ENCODE measurements around the gene DFFB. TPM values are rescaled to one million over a fixed set of nuclear protein-coding genes. Genes with fewer than 3 reads are reported as not detected.

DFFB gene
- total RNA-seq, 2 experiments from 2014 or later, result 8.8 to 10.2 TPM

DNA sequence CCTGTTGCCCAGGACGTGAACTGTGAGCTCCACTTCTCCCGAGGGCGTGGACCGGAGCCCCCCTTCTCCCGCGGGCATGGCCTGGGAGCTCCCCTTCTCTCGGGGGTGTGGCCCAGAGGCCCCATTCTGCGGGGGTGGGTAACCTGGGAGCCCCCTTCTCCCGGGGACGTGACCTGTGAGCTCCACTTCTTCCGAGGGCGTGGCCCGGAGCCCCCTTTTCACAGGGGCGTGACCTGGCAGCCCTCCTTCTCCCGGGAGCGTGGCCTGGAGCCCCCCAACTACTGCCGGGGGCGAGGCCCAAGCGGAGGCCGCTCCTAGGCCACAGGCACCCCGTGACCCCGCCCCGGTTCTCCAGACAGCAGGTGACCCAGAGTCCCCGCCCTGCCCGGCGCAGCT lies 42.5 kb downstream of the DFFB start:
- peak; percentile 47 for DNase-seq
- CTCF ChIA-PET, result interaction anchor here (0.8 to 7.1 kb wide), 3 partner anchors 16 to 42 kb away, joined by 3 to 37 read pairs (median 4); partner anchors contain the start of genes CEP104 and DFFB
- peaks cover 63% of the 10 kb centered on the region for H3K4me1 Mint-ChIP-seq (ENCODE audit: low read depth)
- H3K9me3 Mint-ChIP-seq (ENCODE audit: insufficient read depth), result no peaks in the 10 kb centered on the region
- H3K27me3 Mint-ChIP-seq (ENCODE audit: low read depth), result no peaks in the 10 kb centered on the region
- H3K36me3 Mint-ChIP-seq (ENCODE audit: low read depth), result peaks cover 27% of the 10 kb centered on the region
- peak overlapping the region; percentile 99 for H3K27ac Mint-ChIP-seq
- POLR2A ChIA-PET, result interaction anchor here (0.7 to 2.4 kb wide), 3 partner anchors 9 to 62 kb away, joined by 4 to 12 read pairs (median 6); partner anchors contain the start of genes CEP104 and DFFB
- ATAC-seq, result no peak
- H3K4me3 Mint-ChIP-seq, result peak overlapping the region; percentile 96

- peaks cover 24% of the 10 kb centered on the region for H3K36me3 Mint-ChIP-seq (ENCODE audit: low read depth)
- peaks cover 66% of the 10 kb centered on the region for H3K4me1 Mint-ChIP-seq (ENCODE audit: low read depth)
- POLR2A ChIA-PET, result interaction anchor here (0.7 to 2.4 kb wide), 3 partner anchors 10 to 62 kb away, joined by 4 to 12 read pairs (median 6); partner anchors contain the start of genes CEP104 and DFFB
Measured at GRCh38 chr1:3900150-3900968, 43.1 kb downstream of the DFFB start, which contains the start of gene C1orf174. C1orf174 (minus strand) TSS chr1:3900272; CDS start chr1:3900186, 86 bp downstream.

GRCh38 chr1:3900969-3901529 lies 43.8 kb downstream of the DFFB start:
- peaks cover 68% of the 10 kb centered on the region for H3K4me1 Mint-ChIP-seq (ENCODE audit: low read depth)
- ATAC-seq (peak; percentile 32), DNase-seq (peak; percentile 90)
- peak overlapping the region; percentile 99 for H3K27ac Mint-ChIP-seq
- H3K9me3 Mint-ChIP-seq (ENCODE audit: insufficient read depth), result no peaks in the 10 kb centered on the region
- H3K4me3 Mint-ChIP-seq, result peak overlapping the region; percentile 96
- POLR2A ChIA-PET, result interaction anchor here (1.8 to 2.4 kb wide), 2 partner anchors 10 to 44 kb away, joined by 6 to 12 read pairs; partner anchors contain the start of genes CEP104 and DFFB
- H3K36me3 Mint-ChIP-seq (ENCODE audit: low read depth), result peaks cover 22% of the 10 kb centered on the region
- no peaks in the 10 kb centered on the region for H3K27me3 Mint-ChIP-seq (ENCODE audit: low read depth)
- CTCF ChIA-PET, result interaction anchor here (7.1 kb wide), 1 partner anchor 43 kb away, joined by 37 read pairs; the partner anchor contains the start of genes CEP104 and DFFB

More at GRCh38 chr1:3900150-3900968, 43.1 kb downstream of the DFFB start, which contains the start of gene C1orf174:
- Mint-ChIP-seq H3K9me3 (ENCODE audit: insufficient read depth) (no peaks in the 10 kb centered on the region), H3K27ac (peak within 1 kb of the TSS; percentile 99), H3K27me3 (ENCODE audit: low read depth) (no peaks in the 10 kb centered on the region), H3K4me3 (peak within 1 kb of the TSS; percentile 96)
- peak; percentile 87 for ATAC-seq
- CTCF ChIA-PET, result interaction anchor here (0.9 to 7.1 kb wide), 2 partner anchors 39 to 43 kb away, joined by 3 to 37 read pairs; partner anchors contain the start of genes CEP104 and DFFB
- peak; percentile 96 for DNase-seq

- Mint-ChIP-seq H3K4me1 (ENCODE audit: low read depth) (peaks cover 64% of the 10 kb centered on the region), H3K36me3 (ENCODE audit: low read depth) (peaks cover 14% of the 10 kb centered on the region), H3K27me3 (ENCODE audit: low read depth) (no peaks in the 10 kb centered on the region), H3K4me3 (peak overlapping the region; percentile 96), H3K27ac (peak overlapping the region; percentile 99), H3K9me3 (ENCODE audit: insufficient read depth) (no peaks in the 10 kb centered on the region)
- CTCF ChIA-PET, result interaction anchor here (7.1 kb wide), 1 partner anchor 45 kb away, joined by 37 read pairs; the partner anchor contains the start of genes CEP104 and DFFB
- no peak for ATAC-seq
- POLR2A ChIA-PET, result interaction anchor here (0.9 kb wide), 1 partner anchor 44 kb away, joined by 4 read pairs; no protein-coding TSS in a partner anchor
- peak; percentile 56 for DNase-seq
Measured at GRCh38 chr1:3902111-3902511, 44.8 kb downstream of the DFFB start.

DNA sequence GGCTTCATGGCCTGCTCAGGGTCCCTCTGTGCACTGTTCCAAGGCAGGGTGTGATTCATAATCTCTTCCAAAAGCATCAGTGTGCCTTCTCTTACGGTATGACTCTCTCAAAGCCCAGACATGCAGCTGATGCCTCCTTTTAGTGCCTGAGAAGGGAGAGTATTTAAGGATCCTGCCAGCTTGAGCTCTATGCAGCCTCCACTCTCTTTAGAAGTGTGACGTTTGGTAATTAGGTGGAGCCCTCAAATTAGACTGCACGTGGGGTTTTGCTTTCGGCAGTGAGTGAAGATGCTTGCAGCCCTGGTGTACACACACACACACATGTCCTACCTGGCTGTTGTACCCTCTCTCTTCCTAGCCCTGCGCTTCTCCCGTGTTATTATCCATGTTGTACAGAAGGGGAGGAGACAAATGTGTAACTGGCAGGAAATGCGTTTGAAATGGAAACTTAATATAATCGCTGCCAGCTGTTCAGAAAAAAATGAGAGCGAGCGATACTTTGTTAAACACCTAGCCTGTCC lies 45.4 kb downstream of the DFFB start:
- Mint-ChIP-seq H3K27ac (peak overlapping the region; percentile 99), H3K4me1 (ENCODE audit: low read depth) (peaks cover 63% of the 10 kb centered on the region), H3K36me3 (ENCODE audit: low read depth) (peaks cover 10% of the 10 kb centered on the region), H3K9me3 (ENCODE audit: insufficient read depth) (no peaks in the 10 kb centered on the region), H3K27me3 (ENCODE audit: low read depth) (no peaks in the 10 kb centered on the region), H3K4me3 (peak overlapping the region; percentile 96)
- ATAC-seq, result no peak
- ChIA-PET POLR2A (interaction anchor here (0.5 to 0.9 kb wide), 2 partner anchors 12 to 45 kb away, joined by 4 read pairs; no protein-coding TSS in a partner anchor), CTCF (interaction anchor here (7.1 kb wide), 1 partner anchor 45 kb away, joined by 37 read pairs; the partner anchor contains the start of genes CEP104 and DFFB)
- peak; percentile 44 for DNase-seq

DNA sequence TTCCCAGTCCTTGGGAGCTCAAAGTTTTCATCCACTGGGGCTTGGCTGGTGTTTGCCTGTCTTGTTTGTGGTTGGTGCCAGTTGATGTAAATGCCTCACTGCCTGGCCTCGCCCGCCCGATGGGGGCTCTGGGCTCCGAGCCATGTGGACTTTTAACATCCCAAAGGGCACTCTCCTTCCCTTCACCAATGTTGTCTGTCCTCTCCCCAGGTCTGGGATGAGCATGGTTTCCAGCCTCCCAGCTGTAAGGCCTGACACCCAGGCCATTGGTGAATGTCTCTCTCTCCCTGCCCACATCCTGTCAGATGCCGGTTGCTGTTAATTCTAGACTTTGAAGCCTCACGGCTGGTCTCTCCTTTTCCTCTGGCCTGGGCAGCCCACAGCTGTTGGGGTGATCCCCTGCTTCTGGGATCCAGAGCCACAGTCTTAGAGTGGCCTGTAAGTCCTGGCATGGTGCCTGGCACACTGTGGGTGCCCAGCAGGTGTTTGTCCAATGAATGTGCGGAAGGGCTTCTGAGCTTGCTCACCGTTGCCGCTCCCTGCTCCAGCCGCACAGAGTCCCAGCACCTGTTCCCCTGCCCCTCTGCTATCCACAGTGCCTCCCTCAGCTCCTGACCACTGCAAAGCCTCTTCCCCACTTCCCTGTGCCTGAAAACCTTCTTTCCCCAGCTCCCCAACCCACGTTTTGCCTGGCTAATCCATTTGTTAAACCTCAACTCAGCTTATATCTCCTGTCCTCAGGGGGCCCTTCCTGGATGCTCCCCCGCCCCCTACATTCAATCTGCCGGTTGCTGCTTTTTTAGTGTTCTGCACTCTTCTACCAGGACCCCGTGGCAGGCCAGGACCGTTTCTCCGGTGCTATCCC lies 46.1 kb downstream of the DFFB start:
- POLR2A ChIA-PET, result interaction anchor here (0.5 to 0.9 kb wide), 2 partner anchors 12 to 45 kb away, joined by 4 read pairs; no protein-coding TSS in a partner anchor

GRCh38 chr1:3904006-3904842 lies 46.9 kb downstream of the DFFB start:
- H3K36me3 Mint-ChIP-seq (ENCODE audit: low read depth), result peaks cover 1% of the 10 kb centered on the region
- H3K27me3 Mint-ChIP-seq (ENCODE audit: low read depth), result no peaks in the 10 kb centered on the region
- peaks cover 48% of the 10 kb centered on the region for H3K4me1 Mint-ChIP-seq (ENCODE audit: low read depth)
- ATAC-seq, result no peak
- ChIA-PET CTCF (interaction anchor here (7.1 kb wide), 1 partner anchor 47 kb away, joined by 37 read pairs; the partner anchor contains the start of genes CEP104 and DFFB), POLR2A (no interaction called here)
- H3K4me3 Mint-ChIP-seq, result no peak overlapping the region
- H3K9me3 Mint-ChIP-seq (ENCODE audit: insufficient read depth), result no peaks in the 10 kb centered on the region
- peak overlapping the region; percentile 99 for H3K27ac Mint-ChIP-seq
- no peak for DNase-seq

More for the DNA sequence above, 46.1 kb downstream of the DFFB start:
- peaks cover 4% of the 10 kb centered on the region for H3K36me3 Mint-ChIP-seq (ENCODE audit: low read depth)
- ATAC-seq (no peak), DNase-seq (peak; percentile 51)
- CTCF ChIA-PET, result interaction anchor here (7.1 kb wide), 1 partner anchor 46 kb away, joined by 37 read pairs; the partner anchor contains the start of genes CEP104 and DFFB
- peaks cover 56% of the 10 kb centered on the region for H3K4me1 Mint-ChIP-seq (ENCODE audit: low read depth)
- H3K9me3 Mint-ChIP-seq (ENCODE audit: insufficient read depth), result no peaks in the 10 kb centered on the region
- peak overlapping the region; percentile 99 for H3K27ac Mint-ChIP-seq
- H3K4me3 Mint-ChIP-seq, result peak overlapping the region; percentile 96
- H3K27me3 Mint-ChIP-seq (ENCODE audit: low read depth), result no peaks in the 10 kb centered on the region

DNA sequence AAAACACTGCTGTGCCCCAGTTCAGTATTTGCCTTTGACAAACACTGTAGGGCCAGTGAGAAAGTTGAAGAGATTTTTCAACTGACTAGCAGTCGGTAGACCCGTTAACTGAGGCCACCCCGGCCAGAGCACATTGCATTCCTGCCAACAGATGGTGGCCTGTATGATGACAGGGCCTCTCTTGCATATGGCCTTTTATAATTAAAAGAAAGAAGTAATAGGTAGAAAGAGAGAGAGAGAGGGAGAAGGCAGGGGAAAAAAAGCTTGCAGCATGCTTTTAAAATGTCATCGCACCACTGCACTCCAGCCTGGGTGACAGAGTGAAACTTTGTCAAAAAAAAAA lies 47.5 kb downstream of the DFFB start:
- Mint-ChIP-seq H3K27ac (peak overlapping the region; percentile 9), H3K9me3 (ENCODE audit: insufficient read depth) (no peaks in the 10 kb centered on the region), H3K36me3 (ENCODE audit: low read depth) (peaks cover 1% of the 10 kb centered on the region), H3K4me1 (ENCODE audit: low read depth) (peaks cover 46% of the 10 kb centered on the region), H3K27me3 (ENCODE audit: low read depth) (no peaks in the 10 kb centered on the region), H3K4me3 (no peak overlapping the region)
- ChIA-PET CTCF (no interaction called here), POLR2A (no interaction called here)
- ATAC-seq (no peak), DNase-seq (no peak)

DNA sequence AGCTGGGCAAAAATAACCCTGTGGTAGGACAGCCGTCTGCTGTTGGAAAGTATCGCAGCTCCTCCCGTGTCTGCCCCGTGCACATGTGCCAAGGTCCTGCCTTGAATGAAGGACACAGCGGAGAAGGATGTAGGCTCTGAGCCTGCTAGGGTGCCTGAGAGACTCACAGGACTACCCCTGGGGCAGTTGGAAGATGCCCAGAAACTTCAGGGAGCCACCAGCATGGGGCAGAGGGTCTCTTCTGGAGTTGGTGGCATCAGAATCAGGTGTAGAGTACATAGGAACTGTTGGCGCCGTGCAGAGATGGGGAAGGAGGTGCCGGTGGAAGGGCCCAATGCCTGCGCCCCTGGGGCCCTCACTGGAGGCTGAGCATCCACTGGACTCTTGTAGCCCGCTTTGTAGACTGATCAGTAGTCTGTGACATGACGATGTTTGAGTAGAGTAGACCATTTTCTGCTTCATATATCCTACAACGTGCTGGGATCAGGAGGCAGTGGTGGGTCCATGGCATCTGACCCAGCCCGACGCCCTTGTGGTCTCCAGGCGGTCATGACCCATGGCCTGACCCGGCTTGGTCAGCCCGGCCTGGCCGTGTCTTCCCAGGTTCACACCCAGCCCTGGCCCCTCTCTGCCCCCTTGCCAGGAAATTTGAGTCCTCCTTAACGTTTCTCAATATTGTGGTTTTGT lies 48.1 kb downstream of the DFFB start:
- Mint-ChIP-seq H3K4me3 (no peak overlapping the region), H3K36me3 (ENCODE audit: low read depth) (no peaks in the 10 kb centered on the region), H3K4me1 (ENCODE audit: low read depth) (peaks cover 44% of the 10 kb centered on the region), H3K9me3 (ENCODE audit: insufficient read depth) (no peaks in the 10 kb centered on the region), H3K27me3 (ENCODE audit: low read depth) (no peaks in the 10 kb centered on the region), H3K27ac (no peak overlapping the region)
- POLR2A ChIA-PET, result no interaction called here
- CTCF ChIA-PET, result interaction anchor here (2.5 kb wide), 1 partner anchor 47 kb away, joined by 15 read pairs; the partner anchor contains the start of genes CEP104 and DFFB
- ATAC-seq (no peak), DNase-seq (no peak)

All from activated CD8-positive, alpha-beta T cell treated with anti-CD3 and anti-CD28 coated beads, Interleukin-2, amount 10 ng/mL, durations not matched to agents 7 days and 5 days (primary cell).